ENCODE results near the gene TBC1D12. TPM values are rescaled to one million over a fixed set of nuclear protein-coding genes. Genes with fewer than 3 reads are reported as not detected.
"Not testable (repeated sequence)": the region's sequence is repeated elsewhere in the genome, so short reads cannot be mapped to it uniquely, and the experiment has no call there.

TBC1D12 gene
- total and polyA plus RNA-seq, 9 donors, result 7.5 to 13.8 (median 11.1) TPM

GRCh38 chr10:94524146-94524545 lies 121.8 kb downstream of the TBC1D12 start:
- Histone ChIP-seq H3K4me1 (ENCODE audit: control insufficient read depth, insufficient read depth, low read length) (no peaks in the 10 kb centered on the region), H3K27ac (ENCODE audit: low read length) (no peak overlapping the region), H3K36me3 (ENCODE audit: control insufficient read depth, insufficient read depth, low read length) (no peaks in the 10 kb centered on the region), H3K4me3 (ENCODE audit: low read length) (no peak overlapping the region), H3K27me3 (ENCODE audit: control insufficient read depth, insufficient read depth, low read length) (no peaks in the 10 kb centered on the region), H3K9me3 (replicated peaks; ENCODE audit: control insufficient read depth, low read depth, low read length) (no peaks in the 10 kb centered on the region)
- WGBS (ENCODE audit: insufficient coverage), result 100% methylated on average over 4 of the region's 7 CpGs
- DNase-seq, result no peak

- no CpG with 5 or more reads among the region's 5 CpGs for WGBS (ENCODE audit: insufficient coverage)
These were observed 122.4 kb downstream of the TBC1D12 start for GRCh38 chr10:94524711-94525110.

GRCh38 chr10:94531550-94531949 lies 129.2 kb downstream of the TBC1D12 start:
- not testable (repeated sequence) for H3K27ac ChIP-seq (ENCODE audit: low read length); H3K4me1 ChIP-seq (ENCODE audit: control insufficient read depth, insufficient read depth, low read length); DNase-seq; H3K4me3 ChIP-seq (ENCODE audit: low read length); H3K9me3 ChIP-seq (replicated peaks; ENCODE audit: control insufficient read depth, low read depth, low read length); H3K27me3 ChIP-seq (ENCODE audit: control insufficient read depth, insufficient read depth, low read length); H3K36me3 ChIP-seq (ENCODE audit: control insufficient read depth, insufficient read depth, low read length)

More at GRCh38 chr10:94524711-94525110, 122.4 kb downstream of the TBC1D12 start:
- H3K4me3 ChIP-seq (ENCODE audit: low read length), result no peak overlapping the region
- no peaks in the 10 kb centered on the region for H3K9me3 ChIP-seq (replicated peaks; ENCODE audit: control insufficient read depth, low read depth, low read length)
- no peaks in the 10 kb centered on the region for H3K36me3 ChIP-seq (ENCODE audit: control insufficient read depth, insufficient read depth, low read length)
- no peak for DNase-seq
- H3K27me3 ChIP-seq (ENCODE audit: control insufficient read depth, insufficient read depth, low read length), result no peaks in the 10 kb centered on the region
- no peak overlapping the region for H3K27ac ChIP-seq (ENCODE audit: low read length)
- H3K4me1 ChIP-seq (ENCODE audit: control insufficient read depth, insufficient read depth, low read length), result no peaks in the 10 kb centered on the region

- no CpG with 5 or more reads among the region's 1 CpG for WGBS (ENCODE audit: insufficient coverage)
- H3K27me3 ChIP-seq (ENCODE audit: control insufficient read depth, insufficient read depth, low read length), result no peaks in the 10 kb centered on the region
- no peaks in the 10 kb centered on the region for H3K9me3 ChIP-seq (replicated peaks; ENCODE audit: control insufficient read depth, low read depth, low read length)
- no peak overlapping the region for H3K27ac ChIP-seq (ENCODE audit: low read length)
- H3K4me3 ChIP-seq (ENCODE audit: low read length), result no peak overlapping the region
- no peaks in the 10 kb centered on the region for H3K4me1 ChIP-seq (ENCODE audit: control insufficient read depth, insufficient read depth, low read length)
- H3K36me3 ChIP-seq (ENCODE audit: control insufficient read depth, insufficient read depth, low read length), result peaks cover 5% of the 10 kb centered on the region
- DNase-seq, result no peak
These were observed 130.7 kb downstream of the TBC1D12 start for GRCh38 chr10:94533027-94533426.

- not testable (repeated sequence) for H3K4me3 ChIP-seq (ENCODE audit: low read length); H3K27me3 ChIP-seq (ENCODE audit: control insufficient read depth, insufficient read depth, low read length); H3K27ac ChIP-seq (ENCODE audit: low read length); H3K9me3 ChIP-seq (replicated peaks; ENCODE audit: control insufficient read depth, low read depth, low read length); H3K4me1 ChIP-seq (ENCODE audit: control insufficient read depth, insufficient read depth, low read length); H3K36me3 ChIP-seq (ENCODE audit: control insufficient read depth, insufficient read depth, low read length); DNase-seq
- WGBS (ENCODE audit: insufficient coverage), result no CpG with 5 or more reads among the region's 2 CpGs
These were observed 139.9 kb downstream of the TBC1D12 start for GRCh38 chr10:94542282-94542681.

GRCh38 chr10:94545391-94546048 lies 143.2 kb downstream of the TBC1D12 start, which contains the start of gene HELLS:
HELLS (plus strand) TSS chr10:94545788; CDS start chr10:94545922, 134 bp downstream.
- Histone ChIP-seq H3K9me3 (replicated peaks; ENCODE audit: control insufficient read depth, low read depth, low read length) (no peaks in the 10 kb centered on the region), H3K4me1 (ENCODE audit: control insufficient read depth, insufficient read depth, low read length) (peaks cover 3% of the 10 kb centered on the region), H3K27me3 (ENCODE audit: control insufficient read depth, insufficient read depth, low read length) (peaks cover 2% of the 10 kb centered on the region), H3K4me3 (ENCODE audit: low read length) (peak within 1 kb of the TSS; percentile 94), H3K27ac (ENCODE audit: low read length) (peak within 1 kb of the TSS; percentile 94), H3K36me3 (ENCODE audit: control insufficient read depth, insufficient read depth, low read length) (no peaks in the 10 kb centered on the region)
- DNase-seq, result peak; percentile 95
- WGBS (ENCODE audit: insufficient coverage), result under 1% methylated on average over 44 of the region's 48 CpGs

GRCh38 chr10:94546049-94546900 lies 143.9 kb downstream of the TBC1D12 start:
- no peak overlapping the region for H3K27ac ChIP-seq (ENCODE audit: low read length)
- H3K9me3 ChIP-seq (replicated peaks; ENCODE audit: control insufficient read depth, low read depth, low read length), result no peaks in the 10 kb centered on the region
- no peaks in the 10 kb centered on the region for H3K36me3 ChIP-seq (ENCODE audit: control insufficient read depth, insufficient read depth, low read length)
- H3K4me1 ChIP-seq (ENCODE audit: control insufficient read depth, insufficient read depth, low read length), result peaks cover 3% of the 10 kb centered on the region
- WGBS (ENCODE audit: insufficient coverage), result under 1% methylated on average over 20 of the region's 25 CpGs
- peak overlapping the region; percentile 94 for H3K4me3 ChIP-seq (ENCODE audit: low read length)
- peak; percentile 44 for DNase-seq
- H3K27me3 ChIP-seq (ENCODE audit: control insufficient read depth, insufficient read depth, low read length), result peaks cover 2% of the 10 kb centered on the region

- no peaks in the 10 kb centered on the region for H3K9me3 ChIP-seq (replicated peaks; ENCODE audit: control insufficient read depth, low read depth, low read length)
- peaks cover 3% of the 10 kb centered on the region for H3K4me1 ChIP-seq (ENCODE audit: control insufficient read depth, insufficient read depth, low read length)
- peak overlapping the region; percentile 94 for H3K4me3 ChIP-seq (ENCODE audit: low read length)
- no CpG with 5 or more reads among the region's 1 CpG for WGBS (ENCODE audit: insufficient coverage)
- peak; percentile 19 for DNase-seq
- H3K36me3 ChIP-seq (ENCODE audit: control insufficient read depth, insufficient read depth, low read length), result no peaks in the 10 kb centered on the region
- H3K27me3 ChIP-seq (ENCODE audit: control insufficient read depth, insufficient read depth, low read length), result peaks cover 2% of the 10 kb centered on the region
- H3K27ac ChIP-seq (ENCODE audit: low read length), result no peak overlapping the region
These were observed 144.5 kb downstream of the TBC1D12 start for GRCh38 chr10:94546901-94547185.

GRCh38 chr10:94549221-94549620 lies 146.9 kb downstream of the TBC1D12 start:
- H3K27ac ChIP-seq (ENCODE audit: low read length), result no peak overlapping the region
- H3K36me3 ChIP-seq (ENCODE audit: control insufficient read depth, insufficient read depth, low read length), result no peaks in the 10 kb centered on the region
- H3K9me3 ChIP-seq (replicated peaks; ENCODE audit: control insufficient read depth, low read depth, low read length), result no peaks in the 10 kb centered on the region
- H3K27me3 ChIP-seq (ENCODE audit: control insufficient read depth, insufficient read depth, low read length), result no peaks in the 10 kb centered on the region
- no peak for DNase-seq
- no peak overlapping the region for H3K4me3 ChIP-seq (ENCODE audit: low read length)
- H3K4me1 ChIP-seq (ENCODE audit: control insufficient read depth, insufficient read depth, low read length), result peaks cover 3% of the 10 kb centered on the region

GRCh38 chr10:94567714-94568307 lies 165.5 kb downstream of the TBC1D12 start:
- H3K4me3 ChIP-seq (ENCODE audit: low read length); H3K36me3 ChIP-seq (ENCODE audit: control insufficient read depth, insufficient read depth, low read length); H3K4me1 ChIP-seq (ENCODE audit: control insufficient read depth, insufficient read depth, low read length); DNase-seq; H3K9me3 ChIP-seq (replicated peaks; ENCODE audit: control insufficient read depth, low read depth, low read length); H3K27me3 ChIP-seq (ENCODE audit: control insufficient read depth, insufficient read depth, low read length); H3K27ac ChIP-seq (ENCODE audit: low read length): not testable (repeated sequence)
- 100% methylated on average over 5 of the region's 13 CpGs for WGBS (ENCODE audit: insufficient coverage)
